ENCODE measurements around the gene MEX3A.
"Not testable (repeated sequence)": the region's sequence is repeated elsewhere in the genome, so short reads cannot be mapped to it uniquely, and the experiment has no call there.

Gene MEX3A

GRCh38 chr1:156126630-156127534, 44.6 kb upstream of the MEX3A start:
- peak overlapping the region; percentile 37 for H3K4me3 ChIP-seq (ENCODE audit: low read depth, low read length)
- DNase-seq (ENCODE audit: low read depth): peak; percentile 93
- TF ChIP-seq CTCF (IDR thresholded peaks at IDR 0.05; ENCODE audit: insufficient read depth, low read depth, low read length, missing control alignments): no peak

GRCh38 chr1:156126043-156126629, 43.9 kb upstream of the MEX3A start:
- peak overlapping the region; percentile 37 for H3K4me3 ChIP-seq (ENCODE audit: low read depth, low read length)
- TF ChIP-seq CTCF (IDR thresholded peaks at IDR 0.05; ENCODE audit: insufficient read depth, low read depth, low read length, missing control alignments): peak; percentile 46
- peak; percentile 82 for DNase-seq (ENCODE audit: low read depth)

GRCh38 chr1:156125544-156125943, 43.3 kb upstream of the MEX3A start:
- H3K4me3 ChIP-seq (ENCODE audit: low read depth, low read length); DNase-seq (ENCODE audit: low read depth): not testable (repeated sequence)

- H3K4me3 ChIP-seq (ENCODE audit: low read depth, low read length): peak overlapping the region; percentile 14; the same call in 1 of the 2 replicates
- no peak for TF ChIP-seq CTCF (IDR thresholded peaks at IDR 0.05; ENCODE audit: insufficient read depth, low read depth, low read length, missing control alignments)
- DNase-seq (ENCODE audit: low read depth): peak; percentile 69
Observed at GRCh38 chr1:156124557-156125483, 42.6 kb upstream of the MEX3A start.

- DNase-seq (ENCODE audit: low read depth): peak; percentile 69
- H3K4me3 ChIP-seq (ENCODE audit: low read depth, low read length): peak overlapping the region; percentile 10
- TF ChIP-seq CTCF (IDR thresholded peaks at IDR 0.05; ENCODE audit: insufficient read depth, low read depth, low read length, missing control alignments): peak; percentile 26
Observed at GRCh38 chr1:156123356-156124196, 41.3 kb upstream of the MEX3A start.

GRCh38 chr1:156122519-156123355, 40.5 kb upstream of the MEX3A start:
- DNase-seq (ENCODE audit: low read depth): no peak
- no peak overlapping the region for H3K4me3 ChIP-seq (ENCODE audit: low read depth, low read length)
- no peak for TF ChIP-seq CTCF (IDR thresholded peaks at IDR 0.05; ENCODE audit: insufficient read depth, low read depth, low read length, missing control alignments)

Measured in GM12865 (cell line).